Hematopoietic multipotent progenitor cell treated with erythropoietin and hydrocortisone succinate and interleukin-3 and kit ligand, for 4 days (in vitro differentiated cells): ENCODE results near the gene RPS6KA2.

ENCODE experiments used
- DNase-seq: peaks from one replicate; pipeline ENCODE4 v3.0.0-alpha.2; 2015

Gene RPS6KA2

GRCh38 chr6:166627033-166627874 lies at the start of gene RPS6KA2:
TSS of gene RPS6KA2 (minus strand) at chr6:166627251. CDS start at chr6:166627019, 232 bp downstream.
- DNase-seq: peak; percentile 100

- DNase-seq: no peak
Observed at GRCh38 chr6:166676270-166676860, 49.3 kb upstream of the RPS6KA2 start.

GRCh38 chr6:166675736-166676135 lies 48.7 kb upstream of the RPS6KA2 start:
- no peak for DNase-seq

GRCh38 chr6:166673309-166673708 lies 46.3 kb upstream of the RPS6KA2 start:
- no peak for DNase-seq

GRCh38 chr6:166672624-166673206 lies 45.7 kb upstream of the RPS6KA2 start:
- DNase-seq: no peak

- DNase-seq: no peak
Observed at GRCh38 chr6:166672146-166672545, 45.1 kb upstream of the RPS6KA2 start.

- DNase-seq: no peak
Observed at GRCh38 chr6:166671434-166672081, 44.5 kb upstream of the RPS6KA2 start.

- no peak for DNase-seq
Observed at GRCh38 chr6:166670894-166671293, 43.8 kb upstream of the RPS6KA2 start.

GRCh38 chr6:166670013-166670412 lies 43.0 kb upstream of the RPS6KA2 start:
- DNase-seq: no peak

- DNase-seq: no peak
Observed at GRCh38 chr6:166667796-166668610, 41.0 kb upstream of the RPS6KA2 start.

- no peak for DNase-seq
Observed at GRCh38 chr6:166664135-166664534, 37.1 kb upstream of the RPS6KA2 start.

- DNase-seq: no peak
Observed at GRCh38 chr6:166663568-166663967, 36.5 kb upstream of the RPS6KA2 start.

- DNase-seq: no peak
Observed at GRCh38 chr6:166662690-166663089, 35.6 kb upstream of the RPS6KA2 start.

- no peak for DNase-seq
Observed at GRCh38 chr6:166661327-166662085, 34.5 kb upstream of the RPS6KA2 start.

GRCh38 chr6:166660157-166660688 lies 33.2 kb upstream of the RPS6KA2 start:
- DNase-seq: no peak

GRCh38 chr6:166659581-166659980 lies 32.5 kb upstream of the RPS6KA2 start:
- no peak for DNase-seq

- DNase-seq: no peak
Observed at GRCh38 chr6:166658792-166659150, 31.7 kb upstream of the RPS6KA2 start.

GRCh38 chr6:166658115-166658791 lies 31.2 kb upstream of the RPS6KA2 start:
- no peak for DNase-seq

GRCh38 chr6:166657531-166657930 lies 30.5 kb upstream of the RPS6KA2 start:
- peak; percentile 62 for DNase-seq

- no peak for DNase-seq
Observed at GRCh38 chr6:166656230-166657151, 29.4 kb upstream of the RPS6KA2 start.
